NCI-H524 treated with DMSO at 0.1 percent for 48 hours (cell line): ENCODE measurements around the gene PKNOX2.
A peak's percentile ranks its signal among the peaks of the same experiment; 100 is the strongest.

Source experiments
- DNase-seq: peaks from one replicate; lab custom pipeline; 2025; lab: John Stamatoyannopoulos, UW

PKNOX2 gene

DNA sequence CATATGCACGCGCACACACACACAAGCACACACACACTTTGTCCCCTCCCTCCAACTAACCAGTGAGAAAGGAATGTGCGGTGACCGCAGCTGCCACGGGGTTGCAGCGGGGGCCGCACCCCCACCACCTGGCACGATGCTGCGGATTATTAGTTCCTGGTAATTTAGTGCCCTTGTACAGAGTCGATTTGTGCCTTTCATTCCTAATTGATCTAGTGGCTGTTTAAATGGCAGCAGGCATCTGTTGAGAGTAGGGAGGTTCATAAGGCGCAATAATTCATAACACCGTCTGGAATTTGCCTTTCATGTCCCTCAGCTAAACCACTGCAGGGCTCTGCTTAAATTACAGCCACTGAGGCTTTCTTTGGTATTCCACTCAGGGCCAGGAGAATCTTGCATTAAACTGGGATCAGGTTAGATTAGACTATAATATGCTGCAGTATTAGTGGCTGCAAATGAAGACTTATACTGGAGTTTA lies 217.8 kb downstream of the PKNOX2 start:
- DNase-seq, result peak; percentile 94

- DNase-seq, result no peak
Observed at GRCh38 chr11:125382822-125383221, 218.3 kb downstream of the PKNOX2 start.

DNA sequence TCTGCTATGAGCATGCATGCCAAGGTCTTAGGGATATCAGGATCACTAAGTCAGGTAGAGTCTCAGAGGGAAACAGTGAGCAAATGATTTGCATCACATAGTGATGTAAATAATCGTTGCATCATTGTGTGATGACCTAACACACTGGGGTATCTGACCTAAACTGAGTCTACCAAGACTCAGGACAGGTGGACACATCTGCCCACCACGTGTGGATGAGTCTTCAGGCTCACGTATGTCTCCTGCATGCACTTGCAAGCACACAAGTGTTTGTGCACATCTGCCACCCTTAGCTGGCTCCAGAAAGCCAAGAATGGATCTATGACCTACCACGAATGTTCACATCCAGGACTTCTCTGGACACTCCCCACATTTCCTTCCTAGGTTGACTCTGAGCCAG lies 220.3 kb downstream of the PKNOX2 start:
- no peak for DNase-seq

DNA sequence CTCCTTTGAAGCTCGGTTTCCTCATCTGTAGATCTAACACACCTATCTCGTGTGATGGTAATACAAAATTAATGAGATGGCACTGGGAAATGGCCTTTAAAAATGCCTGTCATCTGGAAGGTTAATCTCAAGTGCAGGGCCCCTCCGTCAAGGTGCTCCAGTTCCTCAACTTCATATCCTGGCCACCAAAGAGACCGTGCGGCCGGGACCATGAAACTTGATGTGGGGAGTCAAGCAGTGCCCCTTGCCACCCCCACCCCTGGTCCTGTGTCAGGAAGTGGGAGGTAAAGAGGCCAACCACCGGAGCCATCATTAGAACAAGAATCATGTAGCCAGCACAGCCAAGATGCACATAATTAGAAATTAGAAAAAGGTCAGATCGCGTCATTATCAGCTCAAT lies 223.3 kb downstream of the PKNOX2 start:
- no peak for DNase-seq

GRCh38 chr11:125388611-125389010 lies 224.1 kb downstream of the PKNOX2 start:
- DNase-seq, result no peak

- DNase-seq, result no peak
Observed at GRCh38 chr11:125389339-125390166, 225.0 kb downstream of the PKNOX2 start.

DNA sequence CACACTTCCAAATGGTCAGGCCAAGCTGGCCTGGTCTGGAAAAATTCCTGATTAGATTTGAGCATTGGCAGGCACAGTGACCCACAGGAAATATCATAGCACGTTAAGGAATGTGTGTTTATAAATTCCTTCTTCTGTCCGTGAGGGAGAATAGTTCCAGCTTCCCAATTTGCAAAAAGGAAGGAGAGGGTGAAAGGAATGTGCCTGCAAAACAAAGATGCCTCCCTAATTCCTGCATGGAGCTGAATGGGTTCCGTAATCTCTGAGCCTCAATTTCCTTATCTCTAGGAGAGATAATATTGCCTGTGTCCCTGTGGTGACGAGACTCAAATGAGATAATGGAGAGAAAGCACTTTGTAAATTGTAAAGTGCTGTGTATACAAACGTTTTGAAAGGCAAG lies 226.4 kb downstream of the PKNOX2 start:
- DNase-seq, result no peak

DNA sequence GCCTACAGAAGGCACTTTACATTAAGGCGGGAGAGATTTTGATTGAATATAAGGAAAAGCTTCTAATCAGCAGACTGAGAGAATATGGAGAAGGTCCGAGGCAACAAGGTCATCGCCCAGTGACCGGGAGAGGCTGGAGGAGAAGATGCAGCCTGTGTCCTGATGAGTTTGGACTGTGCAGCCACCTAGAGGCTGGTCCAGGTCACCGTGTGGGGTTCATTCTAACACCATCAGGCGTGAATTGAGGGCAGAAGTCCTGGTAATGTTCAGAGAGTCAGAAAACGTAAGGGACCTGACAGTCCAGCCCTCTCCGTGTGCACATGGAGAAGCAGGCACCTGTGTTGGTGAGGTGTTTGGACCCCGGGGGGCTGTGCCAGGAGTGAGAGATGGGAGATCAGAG lies 228.8 kb downstream of the PKNOX2 start:
- DNase-seq, result no peak

GRCh38 chr11:125394296-125394695 lies 229.7 kb downstream of the PKNOX2 start:
- DNase-seq, result no peak

DNA sequence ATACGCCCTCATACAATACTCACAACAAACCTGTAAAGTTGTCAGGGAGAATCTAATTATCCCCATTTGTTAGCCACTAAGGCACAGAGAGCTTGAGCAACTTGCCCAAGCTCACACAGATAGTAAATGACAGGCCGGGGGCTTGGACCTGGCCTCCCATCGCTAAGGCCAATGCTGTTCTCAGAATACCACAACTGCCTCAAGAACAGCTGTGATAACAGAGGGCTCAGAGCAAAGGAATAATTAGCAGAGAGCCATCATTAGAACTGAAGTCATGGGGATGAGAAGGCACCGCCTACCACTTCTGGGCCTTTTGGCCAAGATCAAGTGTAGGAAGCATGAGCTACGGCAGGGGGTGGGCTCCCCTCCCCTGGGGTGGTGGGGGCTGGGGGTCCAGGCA lies 232.9 kb downstream of the PKNOX2 start:
- no peak for DNase-seq

DNA sequence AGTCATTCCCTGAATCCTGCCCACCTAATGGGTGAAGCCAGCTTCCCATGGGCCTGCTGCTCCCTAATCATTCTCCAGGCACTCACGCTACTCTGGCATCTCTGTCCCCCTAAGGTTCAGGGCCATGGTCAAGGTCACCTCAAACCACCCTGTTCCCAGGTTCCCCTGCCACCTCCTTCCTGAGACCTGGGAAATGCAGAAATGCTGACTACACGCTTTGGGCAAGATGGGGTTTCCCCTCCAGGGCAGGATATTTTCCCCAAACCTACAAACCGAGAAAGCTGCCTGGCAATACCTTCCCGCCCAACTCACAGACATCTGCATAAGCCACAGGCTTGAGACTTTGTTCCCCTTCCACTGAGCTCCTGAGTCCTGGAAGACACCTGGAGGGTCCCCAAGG lies 233.9 kb downstream of the PKNOX2 start:
- no peak for DNase-seq

DNA sequence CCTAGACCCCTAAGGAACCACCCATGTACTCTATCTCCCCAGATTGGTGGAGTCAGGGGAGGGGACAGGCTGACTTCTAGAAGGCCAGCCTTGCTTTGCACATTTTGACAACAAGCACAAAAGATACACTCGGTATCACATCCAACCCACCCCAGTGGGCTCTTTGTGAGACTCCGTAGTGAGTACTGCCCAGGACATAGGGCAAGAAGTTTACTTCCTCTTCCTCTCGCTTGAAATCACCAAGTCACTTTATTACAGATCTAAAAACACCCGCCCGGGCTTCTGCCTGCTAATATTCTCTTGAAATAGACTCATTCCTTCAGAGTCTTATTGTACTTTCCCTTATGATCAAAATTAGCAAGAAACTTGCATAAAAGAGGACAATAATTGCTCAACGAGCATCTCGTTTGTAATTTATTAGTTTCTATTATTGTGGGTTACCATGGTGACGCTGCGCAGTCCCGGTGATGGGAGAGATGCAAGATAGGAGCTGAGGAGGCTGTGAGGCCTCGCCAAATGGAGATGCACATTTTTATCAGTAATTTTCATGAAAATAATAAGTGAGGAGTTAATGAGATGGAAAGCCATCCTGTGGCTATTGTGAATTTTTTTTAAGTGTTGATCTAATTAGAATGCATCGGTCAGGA lies 234.6 kb downstream of the PKNOX2 start:
- no peak for DNase-seq

DNA sequence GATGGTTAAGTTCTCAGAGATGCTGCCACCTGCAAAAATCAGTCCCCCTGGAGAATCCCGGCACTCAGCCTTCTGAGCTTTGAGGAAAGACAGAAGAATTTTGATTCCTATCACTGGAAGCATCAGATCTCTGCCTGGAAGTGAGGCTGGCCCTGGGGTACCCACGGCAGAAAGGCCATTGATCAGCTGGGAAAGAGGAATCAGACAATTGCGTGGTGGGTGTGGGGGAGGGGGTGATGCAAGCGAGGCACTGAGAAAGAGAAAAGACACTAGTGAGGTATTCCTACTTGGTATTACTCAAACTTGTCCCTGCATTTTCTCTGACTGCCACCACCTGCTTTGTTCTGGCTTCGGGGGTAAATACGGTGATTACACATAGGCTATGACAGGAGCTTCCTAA lies 235.4 kb downstream of the PKNOX2 start:
- DNase-seq, result no peak

DNA sequence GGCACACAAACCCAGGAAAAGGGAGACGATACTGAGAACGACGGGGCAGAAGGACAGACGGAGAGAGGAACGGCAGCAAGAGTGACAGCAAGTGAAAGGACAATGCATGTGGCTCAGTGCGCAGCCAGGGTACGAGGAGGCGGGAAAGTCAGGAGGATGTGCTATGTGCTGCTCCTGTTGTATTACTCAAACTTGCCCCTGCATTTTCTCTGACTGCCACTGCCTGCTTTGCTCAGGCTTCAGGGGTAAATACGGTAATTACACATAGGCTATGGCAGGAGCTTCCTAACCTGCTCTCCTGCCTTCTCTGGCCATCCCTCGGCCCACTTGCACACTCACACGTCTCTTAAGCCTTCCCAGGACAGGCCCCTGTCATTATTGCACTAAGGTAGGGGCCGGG lies 236.7 kb downstream of the PKNOX2 start:
- no peak for DNase-seq

- peak; percentile 4 for DNase-seq
Observed at GRCh38 chr11:125401746-125402145, 237.2 kb downstream of the PKNOX2 start.

GRCh38 chr11:125402435-125402834 lies 237.9 kb downstream of the PKNOX2 start:
- DNase-seq, result no peak

- peak; percentile 76 for DNase-seq
Observed at GRCh38 chr11:125404157-125404810, 239.7 kb downstream of the PKNOX2 start.

- no peak for DNase-seq
Observed at GRCh38 chr11:125404811-125405790, 240.6 kb downstream of the PKNOX2 start.

DNA sequence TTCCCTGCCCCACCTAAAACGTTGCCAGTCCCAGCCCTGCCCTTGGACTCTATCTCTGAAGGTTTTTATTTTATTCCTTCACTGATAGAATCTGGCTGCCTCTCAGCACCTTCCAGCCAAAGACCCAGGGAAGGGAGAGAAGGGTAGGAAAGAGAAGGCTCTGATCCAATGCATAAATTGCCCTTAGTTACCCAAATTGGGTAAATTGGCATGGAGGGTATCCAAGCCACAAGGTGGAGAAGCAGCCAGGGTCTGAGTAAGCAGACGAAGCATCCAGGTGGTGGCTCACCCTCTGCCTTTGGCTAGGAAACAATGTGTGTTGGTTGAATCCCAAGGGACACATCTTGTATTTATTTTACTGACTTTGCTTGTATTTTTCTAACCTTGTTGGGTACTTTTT lies 242.5 kb downstream of the PKNOX2 start:
- no peak for DNase-seq

DNA sequence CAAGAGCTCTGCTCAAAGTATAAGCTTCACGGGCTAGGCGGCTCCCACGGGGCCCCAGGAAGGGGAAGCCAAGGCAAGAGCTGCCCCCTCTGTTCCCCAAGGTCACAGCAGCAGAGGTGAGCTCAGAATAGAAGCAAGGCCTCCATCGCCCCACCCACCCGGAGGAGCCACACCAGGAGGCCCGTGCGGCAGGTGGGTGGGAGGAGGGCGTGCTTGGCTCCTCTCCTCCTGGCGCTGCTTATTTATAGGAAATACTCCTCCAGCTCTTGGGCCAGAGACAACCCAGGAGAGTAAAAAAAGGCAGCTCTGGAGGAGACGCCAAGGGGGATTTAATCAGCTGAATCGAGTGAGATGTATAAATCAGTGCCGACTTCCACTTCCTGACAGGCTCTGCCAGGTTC lies 243.8 kb downstream of the PKNOX2 start:
- DNase-seq, result no peak

GRCh38 chr11:125410091-125410490 lies 245.5 kb downstream of the PKNOX2 start:
- DNase-seq, result no peak

GRCh38 chr11:125412177-125412496 lies 247.6 kb downstream of the PKNOX2 start:
- no peak for DNase-seq
